Measurements from ENCODE around the gene VEGFB. TPM values are rescaled to one million over a fixed set of nuclear protein-coding genes. Genes with fewer than 3 reads are reported as not detected.
A peak's percentile ranks its signal among the peaks of the same experiment; 100 is the strongest.

Gene VEGFB
- total RNA-seq, 1 donor, result 37.6 TPM

DNA sequence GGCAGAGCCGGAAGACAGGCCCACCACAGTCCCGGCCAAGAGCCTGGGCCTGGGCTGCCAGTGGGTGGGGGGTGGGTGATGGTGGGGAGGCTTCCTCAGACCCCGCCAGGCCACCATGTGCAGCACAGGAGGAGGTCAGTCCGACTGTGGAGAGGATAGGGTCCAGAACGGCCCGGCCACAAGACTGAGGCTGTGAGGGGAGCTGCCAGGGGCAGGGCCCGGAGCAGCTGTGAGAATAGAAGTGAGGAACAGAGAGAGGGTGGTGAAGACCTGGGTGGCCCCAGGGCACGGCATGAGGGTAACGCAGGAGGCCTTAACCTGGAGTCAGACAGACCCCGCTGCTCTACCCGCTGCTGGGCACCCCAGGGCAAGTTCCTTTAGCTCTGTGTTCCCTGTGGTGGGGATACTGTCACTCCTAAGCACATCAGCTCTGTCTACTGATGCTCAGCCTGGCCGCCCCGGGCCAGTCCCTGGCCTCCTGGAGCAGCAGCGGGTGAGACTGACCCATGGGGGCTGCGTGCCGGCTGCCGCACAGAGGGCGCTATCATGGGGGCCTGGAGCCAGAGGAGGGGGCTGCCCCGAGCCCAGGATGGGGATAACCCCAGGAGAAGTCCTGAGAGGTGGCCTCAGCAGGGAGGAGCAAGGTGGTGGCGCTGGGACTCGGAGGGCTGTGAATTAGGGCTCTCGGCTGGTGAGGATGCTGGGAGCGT lies 26.1 kb upstream of the VEGFB start:
- Histone ChIP-seq H3K27me3 (ENCODE audit: insufficient read depth, low read length) (no peaks in the 10 kb centered on the region), H2AFZ (ENCODE audit: low read length) (no peak overlapping the region), H3K4me3 (ENCODE audit: insufficient read depth, low read length) (peak overlapping the region; percentile 33), H3K9me3 (ENCODE audit: low read depth, low read length) (no peaks in the 10 kb centered on the region), H3K27ac (ENCODE audit: low read depth, low read length) (peak overlapping the region; percentile 72), H3K36me3 (ENCODE audit: insufficient read depth, low read length) (peaks cover 20% of the 10 kb centered on the region), H3K4me2 (ENCODE audit: insufficient read depth, low read length) (no peak overlapping the region), H3K79me2 (ENCODE audit: insufficient read depth, low read length) (no peaks in the 10 kb centered on the region), H4K20me1 (ENCODE audit: insufficient read depth, low read length) (no peaks in the 10 kb centered on the region), H3K4me1 (ENCODE audit: insufficient read depth, low read length) (peaks cover 10% of the 10 kb centered on the region)
- TF ChIP-seq, protein P1, sequence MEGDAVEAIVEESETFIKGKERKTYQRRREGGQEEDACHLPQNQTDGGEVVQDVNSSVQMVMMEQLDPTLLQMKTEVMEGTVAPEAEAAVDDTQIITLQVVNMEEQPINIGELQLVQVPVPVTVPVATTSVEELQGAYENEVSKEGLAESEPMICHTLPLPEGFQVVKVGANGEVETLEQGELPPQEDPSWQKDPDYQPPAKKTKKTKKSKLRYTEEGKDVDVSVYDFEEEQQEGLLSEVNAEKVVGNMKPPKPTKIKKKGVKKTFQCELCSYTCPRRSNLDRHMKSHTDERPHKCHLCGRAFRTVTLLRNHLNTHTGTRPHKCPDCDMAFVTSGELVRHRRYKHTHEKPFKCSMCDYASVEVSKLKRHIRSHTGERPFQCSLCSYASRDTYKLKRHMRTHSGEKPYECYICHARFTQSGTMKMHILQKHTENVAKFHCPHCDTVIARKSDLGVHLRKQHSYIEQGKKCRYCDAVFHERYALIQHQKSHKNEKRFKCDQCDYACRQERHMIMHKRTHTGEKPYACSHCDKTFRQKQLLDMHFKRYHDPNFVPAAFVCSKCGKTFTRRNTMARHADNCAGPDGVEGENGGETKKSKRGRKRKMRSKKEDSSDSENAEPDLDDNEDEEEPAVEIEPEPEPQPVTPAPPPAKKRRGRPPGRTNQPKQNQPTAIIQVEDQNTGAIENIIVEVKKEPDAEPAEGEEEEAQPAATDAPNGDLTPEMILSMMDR (IDR thresholded peaks at IDR 0.05; ENCODE audit: extremely low read depth, low read depth, low read length), result no peak
- DNase-seq (ENCODE audit: insufficient read length, low spot score, missing footprints), result peak; percentile 73

DNA sequence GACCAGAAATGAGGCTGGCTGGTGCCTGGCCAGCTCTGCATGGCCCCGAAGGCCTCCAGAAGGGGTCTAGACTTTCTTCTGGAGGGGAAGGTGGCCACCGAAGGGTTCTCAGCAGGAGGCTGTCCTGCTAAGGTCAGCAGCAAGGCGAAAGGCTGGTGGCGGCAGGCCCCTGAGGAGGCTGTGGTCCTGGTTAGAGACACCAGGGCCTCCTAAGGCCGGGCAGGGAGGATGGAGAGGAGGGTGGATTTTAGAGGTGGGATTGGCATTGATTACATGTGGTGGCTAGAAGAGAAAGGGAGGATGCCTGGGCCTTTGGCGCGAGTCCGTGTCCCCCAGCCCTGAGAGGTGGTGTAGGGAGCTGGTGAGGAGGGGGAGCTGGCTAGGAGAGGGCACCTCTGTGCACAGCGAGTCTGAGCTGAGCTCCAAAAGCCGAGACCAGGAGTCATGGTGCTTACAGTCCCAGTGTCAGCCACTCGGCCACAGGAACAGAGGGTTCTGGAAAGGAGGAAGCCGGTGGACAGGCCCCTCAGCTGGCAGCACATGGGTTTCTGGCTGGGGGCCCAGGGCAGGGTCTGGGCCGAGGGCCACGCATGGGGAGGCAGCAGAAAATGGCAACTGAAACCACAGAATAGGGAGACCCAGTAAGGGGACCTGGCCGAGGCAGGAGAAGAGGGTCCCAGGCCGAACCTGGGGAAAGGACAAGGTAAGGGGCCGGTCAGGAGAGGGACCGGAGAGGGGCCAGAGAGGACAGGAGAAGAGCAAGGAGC lies 25.4 kb upstream of the VEGFB start:
- Histone ChIP-seq H2AFZ (ENCODE audit: low read length) (no peak overlapping the region), H3K4me3 (ENCODE audit: insufficient read depth, low read length) (no peak overlapping the region), H3K4me1 (ENCODE audit: insufficient read depth, low read length) (peaks cover 10% of the 10 kb centered on the region), H3K9me3 (ENCODE audit: low read depth, low read length) (no peaks in the 10 kb centered on the region), H3K79me2 (ENCODE audit: insufficient read depth, low read length) (no peaks in the 10 kb centered on the region), H4K20me1 (ENCODE audit: insufficient read depth, low read length) (no peaks in the 10 kb centered on the region), H3K4me2 (ENCODE audit: insufficient read depth, low read length) (no peak overlapping the region), H3K36me3 (ENCODE audit: insufficient read depth, low read length) (peaks cover 13% of the 10 kb centered on the region), H3K27ac (ENCODE audit: low read depth, low read length) (no peak overlapping the region), H3K27me3 (ENCODE audit: insufficient read depth, low read length) (no peaks in the 10 kb centered on the region)
- TF ChIP-seq, protein P1 (IDR thresholded peaks at IDR 0.05; ENCODE audit: extremely low read depth, low read depth, low read length), result no peak
- DNase-seq (ENCODE audit: insufficient read length, low spot score, missing footprints), result peak; percentile 80

DNA sequence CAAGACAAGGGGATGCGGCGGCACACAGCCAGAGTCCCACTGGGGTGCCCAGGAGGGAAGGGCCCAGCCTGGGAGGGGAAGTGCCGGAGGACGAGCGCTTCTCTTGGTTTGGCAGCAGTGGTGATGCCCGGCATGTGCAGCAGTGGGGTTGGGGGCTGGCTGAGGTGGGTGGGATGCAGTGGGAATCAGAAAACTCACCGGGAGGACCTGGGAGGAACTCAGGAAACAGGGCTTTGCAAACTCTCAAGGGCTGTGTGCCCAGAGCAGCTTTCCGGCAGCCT lies 24.9 kb upstream of the VEGFB start:
- Histone ChIP-seq H3K36me3 (ENCODE audit: insufficient read depth, low read length) (peaks cover 9% of the 10 kb centered on the region), H3K4me1 (ENCODE audit: insufficient read depth, low read length) (peaks cover 6% of the 10 kb centered on the region), H3K27me3 (ENCODE audit: insufficient read depth, low read length) (no peaks in the 10 kb centered on the region), H3K4me2 (ENCODE audit: insufficient read depth, low read length) (no peak overlapping the region), H3K27ac (ENCODE audit: low read depth, low read length) (no peak overlapping the region), H3K4me3 (ENCODE audit: insufficient read depth, low read length) (no peak overlapping the region), H4K20me1 (ENCODE audit: insufficient read depth, low read length) (no peaks in the 10 kb centered on the region), H3K9me3 (ENCODE audit: low read depth, low read length) (no peaks in the 10 kb centered on the region), H2AFZ (ENCODE audit: low read length) (no peak overlapping the region), H3K79me2 (ENCODE audit: insufficient read depth, low read length) (no peaks in the 10 kb centered on the region)
- DNase-seq (ENCODE audit: insufficient read length, low spot score, missing footprints), result no peak
- TF ChIP-seq, protein P1 (IDR thresholded peaks at IDR 0.05; ENCODE audit: extremely low read depth, low read depth, low read length), result no peak

DNA sequence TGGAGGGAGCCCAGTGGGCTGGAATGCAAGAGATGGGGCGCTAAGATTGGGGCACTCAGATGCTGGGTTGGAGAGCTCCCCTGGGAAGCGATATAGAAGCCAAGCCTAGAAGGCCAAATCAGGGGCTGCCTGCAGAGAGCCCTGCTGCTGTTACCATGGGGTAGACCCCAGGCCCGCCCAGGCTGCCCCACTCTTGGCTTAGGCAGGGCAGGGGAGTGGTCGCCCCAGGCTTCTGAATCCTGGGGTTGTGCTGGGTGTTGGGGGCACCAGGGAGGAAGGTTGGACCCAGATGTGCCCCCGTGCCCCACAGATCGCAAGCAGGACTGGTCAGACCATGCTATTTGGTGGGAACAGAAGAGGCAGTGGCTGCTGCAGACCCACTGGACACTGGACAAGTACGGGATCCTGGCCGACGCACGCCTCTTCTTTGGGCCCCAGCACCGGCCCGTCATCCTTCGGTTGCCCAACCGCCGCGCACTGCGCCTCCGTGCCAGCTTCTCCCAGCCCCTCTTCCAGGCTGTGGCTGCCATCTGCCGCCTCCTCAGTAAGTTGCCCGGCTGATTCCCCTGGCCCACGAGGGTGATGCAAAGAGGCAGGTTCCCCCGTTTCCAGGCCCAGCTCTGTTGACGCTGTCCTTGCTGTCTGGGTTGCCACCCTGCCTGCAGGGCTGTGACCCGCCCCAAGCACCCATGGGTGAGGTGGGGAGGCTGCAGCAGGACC lies 23.9 kb upstream of the VEGFB start:
- Histone ChIP-seq H2AFZ (ENCODE audit: low read length) (no peak overlapping the region), H4K20me1 (ENCODE audit: insufficient read depth, low read length) (no peaks in the 10 kb centered on the region), H3K9me3 (ENCODE audit: low read depth, low read length) (no peaks in the 10 kb centered on the region), H3K36me3 (ENCODE audit: insufficient read depth, low read length) (peaks cover 6% of the 10 kb centered on the region), H3K27me3 (ENCODE audit: insufficient read depth, low read length) (no peaks in the 10 kb centered on the region), H3K79me2 (ENCODE audit: insufficient read depth, low read length) (no peaks in the 10 kb centered on the region), H3K27ac (ENCODE audit: low read depth, low read length) (no peak overlapping the region), H3K4me1 (ENCODE audit: insufficient read depth, low read length) (peaks cover 6% of the 10 kb centered on the region), H3K4me3 (ENCODE audit: insufficient read depth, low read length) (no peak overlapping the region), H3K4me2 (ENCODE audit: insufficient read depth, low read length) (no peak overlapping the region)
- DNase-seq (ENCODE audit: insufficient read length, low spot score, missing footprints), result peak; percentile 48
- TF ChIP-seq, protein P1 (IDR thresholded peaks at IDR 0.05; ENCODE audit: extremely low read depth, low read depth, low read length), result no peak
